NCI-H510A treated with DMSO at 0.1 percent for 48 hours (cell line): ENCODE measurements around the gene HJV.

Experiments used
- DNase-seq: peaks from one replicate; lab custom pipeline; 2025; lab: John Stamatoyannopoulos, UW

HJV gene

DNA sequence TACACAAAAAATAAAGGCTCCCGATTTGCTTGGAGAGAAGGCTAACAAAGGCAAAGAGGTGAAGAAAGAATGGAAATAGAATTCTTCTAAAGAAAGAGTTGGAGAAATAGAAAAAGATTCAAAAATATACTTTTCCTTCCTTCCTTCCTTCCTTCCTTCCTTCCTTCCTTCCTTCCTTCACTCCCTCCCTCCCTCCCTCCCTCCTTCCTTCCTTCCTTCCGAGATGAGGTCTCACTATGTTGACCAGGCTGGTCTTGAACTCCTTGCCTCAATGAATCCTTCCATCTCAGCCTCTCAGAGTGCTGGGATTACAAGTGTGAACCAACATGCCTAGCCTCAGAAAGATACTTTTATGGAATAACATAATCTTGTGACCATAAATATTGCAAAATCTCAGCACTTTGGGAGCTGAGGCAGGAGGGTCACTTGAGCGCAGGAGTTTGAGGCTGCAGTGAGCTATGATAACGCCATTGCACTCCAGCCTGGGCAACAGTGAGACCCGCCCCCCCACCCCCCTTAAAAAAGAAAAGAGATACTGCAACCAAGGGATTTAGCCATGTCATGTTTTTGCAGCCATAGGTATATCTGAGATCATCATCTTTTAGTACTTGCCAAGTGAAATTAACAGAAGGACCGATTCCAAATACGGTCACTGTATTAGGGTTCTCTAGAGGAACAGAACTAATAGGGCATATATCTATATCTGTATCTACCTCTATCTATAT, 1.0 kb upstream of the HJV start:
- DNase-seq, result no peak

DNA sequence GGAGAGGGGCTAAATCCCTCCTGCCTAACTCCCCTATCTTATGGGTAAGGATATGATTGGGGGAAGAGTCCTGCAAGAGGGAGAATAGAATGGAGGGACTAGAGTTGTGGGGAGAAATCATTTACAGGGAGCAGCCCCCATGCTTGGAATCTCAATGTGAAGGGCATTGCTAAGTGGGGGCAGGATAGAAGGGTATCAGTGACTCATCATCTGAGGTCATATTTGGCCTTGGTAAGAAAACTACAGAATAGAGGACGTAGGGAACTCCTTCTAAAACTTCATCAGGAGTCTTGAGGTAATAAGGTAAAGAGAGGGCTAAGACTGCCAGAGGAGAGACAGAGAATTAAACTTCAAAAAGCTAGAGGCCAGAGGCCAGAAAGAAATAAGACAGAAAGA, 487 bp downstream of the HJV start:
- no peak for DNase-seq

DNA sequence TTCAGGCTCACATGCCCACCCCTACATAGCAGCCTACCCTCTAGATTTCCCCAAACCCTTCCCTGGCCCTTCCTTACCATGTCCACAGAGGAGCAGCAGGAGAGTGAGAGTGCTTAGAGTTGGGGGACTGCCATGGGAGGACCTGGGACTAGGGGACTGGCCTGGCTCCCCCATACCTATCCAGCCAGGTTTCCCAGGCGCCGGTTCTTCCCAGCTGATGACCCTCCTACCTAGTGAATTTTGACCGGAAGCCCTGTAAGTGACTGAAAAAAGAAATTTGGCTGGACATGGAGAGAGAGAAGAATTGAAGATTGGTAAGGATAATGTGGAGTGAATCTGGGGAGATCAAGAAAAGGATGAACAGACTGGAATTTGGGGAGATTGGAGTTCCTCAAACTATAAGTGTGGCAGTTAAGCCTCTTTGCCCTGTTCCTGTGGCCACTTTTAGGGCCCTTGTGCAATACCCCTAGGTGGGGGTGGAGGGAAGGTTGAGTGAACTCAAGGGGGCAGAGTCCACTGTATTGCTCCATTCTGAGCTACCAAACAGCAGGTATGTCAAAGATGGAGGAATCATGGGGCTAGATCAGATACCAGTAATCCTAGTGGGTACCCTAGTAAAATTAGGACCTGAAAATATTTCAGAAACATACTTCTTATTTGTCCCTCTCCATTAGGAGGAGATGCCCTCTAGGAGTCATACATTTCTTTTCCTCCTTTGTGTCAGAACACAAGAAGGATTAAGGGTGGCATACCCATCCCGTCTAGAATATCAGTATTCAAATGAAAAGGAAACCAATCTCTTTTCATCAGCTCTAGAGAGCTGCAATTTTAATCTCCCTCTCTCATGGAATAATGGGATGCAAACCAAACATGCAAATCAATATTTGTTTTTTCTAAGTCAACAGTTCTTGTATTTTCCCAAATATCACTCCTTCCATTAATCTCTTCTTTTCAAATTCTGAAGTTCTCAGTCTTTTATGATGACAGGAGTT, 1.2 kb downstream of the HJV start:
- no peak for DNase-seq

DNA sequence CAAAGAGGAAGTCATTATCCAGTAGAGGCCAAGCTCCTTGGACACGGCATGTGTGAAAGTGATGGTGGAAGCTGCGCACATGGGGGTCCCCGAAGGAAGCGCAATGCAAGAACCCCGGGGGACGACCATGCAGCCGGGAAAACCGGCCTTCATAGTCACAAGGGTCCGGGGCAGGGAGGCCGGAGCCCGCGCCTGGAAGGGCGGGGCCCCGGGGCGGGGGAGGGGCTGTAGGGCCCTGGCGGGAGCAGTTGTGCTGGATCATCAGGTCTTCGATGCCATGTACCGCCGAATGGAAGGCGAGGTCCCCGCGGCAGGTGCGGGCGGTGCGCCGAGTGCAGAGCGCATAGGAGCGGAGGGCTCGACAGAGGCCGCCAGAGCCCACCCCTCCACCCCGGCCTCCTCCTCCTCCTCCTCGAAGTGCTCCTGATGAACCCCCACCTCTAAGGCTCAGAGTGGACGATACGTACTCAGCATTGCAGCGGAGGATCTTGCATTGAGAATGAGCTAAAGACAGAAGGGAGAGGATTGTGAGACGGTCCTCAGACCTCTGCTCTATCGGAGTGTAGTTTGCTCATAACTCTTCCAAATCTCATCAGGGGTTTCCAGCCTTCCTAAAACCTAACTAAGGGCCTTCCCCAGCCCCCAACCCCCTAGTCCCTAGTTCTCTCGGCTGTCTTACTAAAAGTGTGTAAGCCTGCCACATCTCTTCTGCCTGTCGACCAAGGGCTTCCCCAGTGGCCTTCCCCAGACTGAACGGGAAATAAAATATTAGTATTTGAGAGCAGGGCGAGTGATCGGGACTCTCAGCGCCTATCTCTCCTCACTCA, 2.1 kb downstream of the HJV start:
- no peak for DNase-seq

DNA sequence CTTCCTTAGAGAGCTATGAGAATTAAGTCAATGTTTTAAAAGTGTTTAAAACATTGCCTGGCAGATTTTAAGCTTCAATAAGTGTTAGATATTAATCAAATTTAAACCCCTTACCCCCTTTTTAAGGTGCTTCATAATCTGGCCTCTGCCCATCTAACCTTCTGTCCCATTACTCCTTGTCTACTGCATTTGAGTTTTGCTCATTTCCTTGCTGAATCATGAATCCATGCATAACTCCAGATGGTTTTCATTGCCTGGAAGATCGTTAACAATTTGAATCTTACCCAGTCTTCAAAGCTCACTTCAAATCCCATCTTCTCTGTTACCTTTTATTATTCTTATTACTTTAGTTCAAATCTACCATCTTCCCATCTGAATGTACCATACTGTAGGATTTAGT, 4.6 kb downstream of the HJV start:
- DNase-seq, result no peak

DNA sequence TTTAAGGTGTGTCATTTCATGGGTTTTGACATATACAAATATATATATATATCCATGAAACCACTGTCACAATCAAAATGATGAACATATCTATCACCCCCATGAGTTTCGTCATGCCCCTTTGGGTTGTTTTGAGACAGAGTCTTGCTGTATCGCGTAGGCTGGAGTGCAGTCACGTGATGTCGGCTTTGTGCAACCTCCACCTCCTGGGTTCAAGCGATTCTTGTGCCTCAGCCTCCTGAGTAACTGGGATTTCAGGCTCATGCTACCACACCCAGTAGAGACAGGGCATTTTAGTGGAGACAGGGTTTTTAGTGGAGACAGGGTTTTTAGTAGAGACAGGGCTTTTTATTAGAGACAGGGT, 8.0 kb downstream of the HJV start:
- no peak for DNase-seq

DNA sequence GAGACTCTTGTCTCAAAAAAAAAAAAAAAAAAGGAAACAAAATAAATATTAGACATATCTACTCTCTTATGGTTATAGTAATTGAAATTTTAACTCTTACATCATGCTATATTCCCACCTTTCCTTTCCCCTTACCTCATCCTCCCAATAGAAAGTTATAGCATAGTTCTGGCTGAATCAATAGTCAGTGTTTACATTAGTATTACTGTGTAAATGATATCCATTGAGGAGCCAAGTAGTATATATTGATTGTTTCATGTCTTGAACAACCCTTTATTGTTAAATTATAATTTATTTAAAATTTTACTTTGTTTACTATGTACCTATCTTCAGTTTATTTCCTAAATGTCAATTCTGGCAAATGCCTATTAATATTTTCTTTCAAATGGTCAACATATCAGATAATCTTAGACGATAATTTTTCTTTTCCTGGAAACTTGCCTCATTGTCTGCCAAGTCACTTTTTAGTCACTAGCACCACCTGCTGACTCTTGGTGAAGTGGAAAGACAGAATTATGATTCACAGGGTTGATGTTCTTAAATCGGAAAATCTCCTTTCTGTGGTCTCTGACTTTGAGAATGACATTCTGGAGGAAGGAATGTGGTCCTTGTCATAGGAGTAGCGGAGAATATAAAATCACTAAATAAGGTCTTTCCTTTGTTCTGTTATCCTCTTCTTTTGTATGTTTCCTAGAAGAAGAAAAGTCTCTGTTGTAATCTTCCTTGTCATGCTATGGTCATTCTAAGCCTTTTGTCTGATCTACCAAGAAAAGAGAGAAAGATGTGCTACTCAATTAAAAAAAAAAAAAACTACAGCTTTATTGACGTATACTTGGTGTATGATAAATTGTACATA, 8.6 kb downstream of the HJV start:
- peak; percentile 80 for DNase-seq

DNA sequence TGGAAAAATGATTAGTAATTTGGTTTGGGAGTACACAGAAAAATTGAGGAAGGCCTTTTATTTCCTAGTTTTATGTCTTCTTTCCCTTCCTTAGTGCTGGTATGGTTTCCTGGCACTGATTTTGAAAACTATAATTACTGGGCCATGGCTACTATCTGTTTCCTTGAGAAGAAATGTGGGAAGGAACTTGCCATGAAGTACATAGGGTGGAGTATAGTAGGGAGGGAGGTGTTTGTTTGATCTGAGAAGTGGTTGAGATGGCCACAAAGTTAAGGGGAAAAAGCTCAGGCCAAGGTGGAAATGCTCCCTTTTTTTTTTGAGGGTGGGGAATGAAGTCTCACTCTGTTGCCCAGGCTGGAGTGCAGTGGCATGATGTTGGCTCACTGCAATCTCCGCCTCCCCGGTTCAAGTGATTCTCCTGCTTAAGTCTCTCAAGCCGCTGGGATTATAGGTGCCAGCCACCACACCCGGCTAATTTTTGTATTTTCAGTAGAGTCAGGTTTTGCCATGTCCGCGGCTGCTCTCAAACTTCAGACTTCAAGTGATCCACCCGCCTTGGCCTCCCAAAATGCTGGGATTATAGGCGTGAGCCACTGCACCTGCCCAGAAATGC, 11.3 kb downstream of the HJV start:
- DNase-seq, result no peak

DNA sequence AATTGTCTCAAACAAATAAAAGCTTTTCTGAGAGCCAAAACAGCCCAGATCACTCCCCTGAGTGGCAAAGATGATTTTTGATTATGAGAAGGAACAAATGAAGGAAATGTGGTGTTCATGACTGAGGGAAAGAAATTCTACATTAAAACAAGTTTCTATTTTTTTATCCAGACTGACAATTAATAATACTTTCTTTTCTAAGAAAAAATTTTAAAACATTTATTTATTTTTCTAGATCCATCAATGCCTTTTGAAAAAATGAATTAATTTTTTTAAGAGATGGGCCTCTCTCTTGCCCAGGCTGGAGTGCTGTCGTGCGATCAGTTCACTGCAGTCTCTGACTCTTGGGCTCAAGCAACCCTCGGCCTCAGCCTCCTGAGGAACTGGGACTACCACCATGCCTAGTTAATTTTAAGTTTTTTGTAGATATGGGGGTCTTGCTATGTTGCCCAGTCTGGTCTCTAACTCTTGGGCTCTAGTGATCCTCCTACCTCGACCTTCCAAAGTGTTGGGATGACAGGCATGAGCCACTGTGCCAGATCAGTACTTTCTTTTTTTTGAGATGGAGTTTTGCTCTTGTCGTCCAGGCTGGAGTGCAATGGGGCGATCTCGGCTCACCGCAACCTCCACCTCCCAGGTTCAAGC, 13.9 kb downstream of the HJV start:
- no peak for DNase-seq

DNA sequence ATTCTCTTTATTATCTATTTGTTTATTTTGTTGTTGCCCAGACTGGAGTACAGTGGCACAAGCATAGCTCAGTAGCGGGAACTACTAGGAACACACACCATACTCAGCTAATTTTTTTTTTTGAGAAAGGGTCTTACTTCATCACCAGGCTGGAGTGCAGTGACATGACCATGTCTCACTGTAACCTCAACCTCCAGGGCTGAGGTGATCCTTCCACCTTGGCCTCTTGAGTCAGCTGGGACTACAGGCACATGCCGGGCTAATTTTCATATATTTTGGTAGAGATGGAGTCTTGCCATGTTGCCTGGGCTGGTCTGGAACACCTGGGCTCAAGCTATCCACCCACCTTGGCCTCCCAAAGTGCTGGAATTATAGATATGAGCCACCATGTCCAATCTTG, 19.8 kb downstream of the HJV start:
- no peak for DNase-seq

DNA sequence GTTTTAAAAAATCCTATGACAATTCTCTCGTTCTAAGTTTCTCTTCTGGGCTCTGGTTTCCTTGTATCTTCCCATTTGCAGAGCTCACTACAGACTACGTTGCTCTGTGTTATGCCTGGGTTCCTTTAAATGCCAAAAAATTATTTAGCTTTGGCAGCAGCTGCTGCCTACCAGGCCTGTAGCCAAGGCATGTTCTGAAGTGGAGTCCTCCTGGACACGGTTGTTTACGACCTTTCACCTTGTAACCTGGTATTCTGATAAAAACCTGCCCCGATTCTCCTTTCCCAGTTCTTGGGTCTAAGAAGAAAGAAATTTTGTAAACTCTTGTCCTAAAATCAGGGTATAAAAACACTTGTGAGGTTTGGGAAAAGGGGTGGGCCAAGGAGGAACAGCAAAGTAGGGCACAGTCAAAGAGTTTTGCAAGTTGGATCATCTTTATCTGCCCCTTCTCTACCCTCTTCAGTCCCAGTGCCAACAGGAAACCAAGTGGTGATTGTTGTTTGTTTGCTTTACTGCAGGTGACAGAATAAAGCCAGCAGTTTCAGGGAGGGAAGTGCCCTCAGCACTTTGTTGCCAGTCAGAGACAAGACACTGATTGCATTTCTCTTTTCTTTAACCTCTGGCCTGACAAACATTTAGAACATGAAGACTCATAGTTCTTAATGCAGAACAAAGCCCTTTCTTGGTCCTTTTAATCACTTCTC, 22.1 kb downstream of the HJV start:
- peak; percentile 77 for DNase-seq

DNA sequence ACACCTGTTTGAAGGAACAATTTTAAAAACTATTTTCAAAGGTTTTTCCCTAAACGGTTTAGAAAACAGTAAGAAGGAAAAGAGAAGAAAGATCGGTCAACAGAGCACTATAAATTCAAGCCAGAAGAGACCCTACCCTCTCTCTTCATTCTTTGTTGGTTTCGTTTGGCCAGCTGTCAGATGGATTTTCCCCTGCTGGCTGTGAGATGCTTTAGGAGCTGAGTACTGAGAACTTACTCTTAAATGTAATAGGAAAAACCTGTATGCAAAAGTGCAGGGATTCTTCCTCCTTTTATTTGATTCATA, 23.9 kb downstream of the HJV start:
- DNase-seq, result no peak

DNA sequence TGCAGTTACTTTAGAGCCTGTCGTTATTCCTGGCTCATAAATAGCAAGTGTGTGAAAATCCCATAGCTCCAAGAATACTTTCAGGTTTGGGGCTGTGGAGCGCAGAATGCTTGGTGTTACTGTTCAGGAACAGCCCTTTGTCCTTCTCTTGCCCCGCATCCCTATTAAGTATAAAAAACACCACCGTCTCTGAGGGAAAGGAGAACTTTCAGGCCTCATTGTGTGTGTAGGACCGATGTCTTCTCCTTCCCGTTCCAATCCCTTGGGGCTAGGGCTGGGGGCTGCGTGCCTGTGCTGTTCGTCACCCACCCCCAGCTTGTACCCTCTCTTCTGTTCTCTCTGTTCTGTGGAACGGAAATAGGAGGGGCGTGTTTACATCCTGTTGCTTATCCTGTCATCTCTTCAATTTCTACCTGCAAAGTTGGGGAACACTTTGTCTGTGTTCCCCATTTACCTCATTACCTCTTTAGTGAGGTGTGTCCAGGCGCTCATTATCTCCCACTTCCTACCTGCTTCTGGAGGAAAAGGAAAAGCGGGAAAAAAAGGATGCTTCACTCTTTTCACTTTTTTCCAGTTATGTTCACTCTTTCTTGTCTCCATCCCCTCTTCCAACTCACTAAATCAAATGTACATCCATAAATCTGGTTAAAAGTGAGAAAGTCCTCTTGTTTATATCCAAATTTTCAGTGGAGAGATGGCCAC, 24.4 kb downstream of the HJV start:
- DNase-seq, result no peak

DNA sequence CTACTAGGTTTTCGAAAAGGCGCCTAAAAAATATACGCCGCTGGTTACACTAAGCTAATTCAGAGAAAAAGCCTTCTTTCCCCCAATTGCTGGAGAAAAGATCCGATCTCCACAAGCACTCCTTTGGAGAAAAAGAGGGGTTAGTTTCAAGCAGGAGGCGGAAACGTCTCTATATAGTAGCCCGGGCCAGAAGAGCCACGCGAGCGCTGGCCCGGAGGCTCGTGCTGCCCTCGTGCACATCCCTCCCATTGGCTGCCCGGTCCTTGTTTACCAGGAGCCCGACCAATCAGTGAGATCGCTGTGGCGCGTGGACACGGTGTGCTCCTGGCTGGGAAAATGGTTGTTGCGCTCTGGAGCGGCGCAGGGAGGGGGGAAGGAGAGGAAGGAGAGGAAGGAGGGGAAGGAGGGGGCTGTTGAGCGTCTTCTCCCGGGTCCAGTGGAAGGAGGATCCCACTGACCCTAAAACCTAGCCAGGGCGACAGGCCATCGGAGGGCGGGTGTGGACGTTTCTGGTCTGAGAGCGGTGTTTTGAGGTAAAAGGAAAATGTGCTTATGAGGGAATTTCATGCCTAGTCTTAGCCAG, 25.0 kb downstream of the HJV start, which contains the start of gene TXNIP:
Gene TXNIP (minus strand): TSS at position 147 of the 583 bp plus-strand sequence. CDS start 313 bp downstream, outside the sequence.
- peak; percentile 95 for DNase-seq

DNA sequence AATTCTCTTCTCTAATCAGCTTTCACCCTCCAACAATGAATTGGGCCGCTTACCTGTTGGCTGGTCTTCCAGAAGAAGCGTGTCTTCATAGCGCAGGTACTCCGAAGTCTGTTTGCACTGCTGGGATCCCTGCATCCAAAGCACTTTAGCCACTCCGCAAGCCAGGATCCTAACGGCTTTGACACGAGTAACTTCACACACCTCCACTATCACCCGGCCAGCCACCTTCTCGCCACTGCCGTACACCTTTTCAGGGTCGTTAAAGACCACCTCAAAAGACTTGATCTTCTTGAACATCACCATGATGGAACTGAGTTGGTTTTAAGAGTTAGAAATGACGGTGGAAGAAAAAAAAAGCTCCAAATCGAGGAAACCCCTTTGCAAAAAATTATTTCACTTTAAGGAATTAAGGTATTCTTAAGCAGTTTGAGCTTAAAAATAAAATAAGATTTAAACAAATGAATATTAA, 25.5 kb downstream of the HJV start:
- DNase-seq, result no peak

DNA sequence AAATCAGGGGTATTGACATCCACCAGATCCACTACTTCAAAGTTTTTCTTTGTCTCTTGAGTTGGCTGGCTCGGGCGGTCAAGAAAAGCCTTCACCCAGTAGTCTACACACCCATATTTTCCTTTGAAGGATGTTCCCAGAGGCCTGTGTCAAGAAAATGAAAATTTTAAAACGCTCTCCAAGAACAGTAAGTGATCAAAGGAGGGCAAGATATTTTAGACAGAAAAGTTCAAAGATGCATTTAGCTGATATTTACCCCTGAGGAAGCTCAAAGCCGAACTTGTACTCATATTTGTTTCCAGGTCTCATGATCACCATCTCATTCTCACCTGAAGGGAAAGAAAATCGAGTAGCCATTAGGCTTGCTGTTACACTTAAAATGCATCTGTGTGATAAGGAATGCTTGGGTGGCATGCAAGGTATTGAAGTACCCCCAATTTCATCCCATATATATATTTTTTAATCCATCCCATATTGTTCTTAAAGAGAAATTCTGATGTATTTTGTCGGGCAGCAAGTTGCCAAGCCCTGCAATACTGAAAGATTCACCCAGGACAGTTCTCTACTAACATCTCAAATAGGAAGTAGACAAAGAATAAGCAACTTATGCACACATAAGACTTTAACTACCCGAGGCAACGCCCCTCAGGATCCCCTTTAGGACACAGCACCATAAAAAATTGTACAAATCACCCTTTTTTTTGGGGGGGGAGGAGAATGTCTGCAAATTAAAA, 26.2 kb downstream of the HJV start:
- DNase-seq, result no peak

DNA sequence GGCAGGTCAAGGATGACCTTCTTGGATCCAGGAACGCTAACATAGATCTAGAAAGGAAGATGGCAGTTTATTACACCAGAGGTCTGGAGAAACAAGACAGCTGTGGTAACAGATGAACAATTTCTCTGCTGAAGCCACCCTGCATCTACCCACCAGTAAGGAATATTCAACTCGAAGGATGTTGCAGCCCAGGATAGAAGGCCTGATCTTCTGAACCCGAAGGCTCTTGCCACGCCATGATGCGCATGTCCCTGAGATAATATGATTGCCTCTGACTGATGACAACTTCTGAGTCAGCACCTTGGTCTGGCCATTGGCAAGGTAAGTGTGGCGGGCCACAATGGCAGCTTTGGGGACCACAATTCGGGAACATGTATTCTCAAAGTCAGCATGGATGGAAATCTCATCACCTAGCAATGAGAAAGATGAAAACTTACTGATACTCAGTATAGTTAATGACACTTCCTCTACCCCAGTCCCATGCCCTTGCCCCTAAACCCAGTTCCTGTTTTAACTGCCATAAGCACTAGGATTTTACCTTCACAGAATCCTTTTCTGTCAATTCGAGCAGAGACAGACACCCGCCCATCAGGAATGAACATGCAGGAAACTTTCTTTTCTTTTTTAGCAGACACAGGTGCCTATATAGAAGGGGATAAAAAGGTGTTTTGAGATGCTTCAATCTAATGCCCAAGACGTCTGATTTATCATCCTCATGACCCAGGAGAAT, 27.0 kb downstream of the HJV start:
- no peak for DNase-seq
